ENCODE data around the gene DUOXA2.
A peak's percentile ranks its signal among the peaks of the same experiment; 100 is the strongest.
"Not testable (repeated sequence)": the region's sequence is repeated elsewhere in the genome, so short reads cannot be mapped to it uniquely, and the experiment has no call there.

Gene DUOXA2

GRCh38 chr15:45114076-45114750 is at the start of gene DUOXA2, which contains the start of gene DUOX2:
DUOXA2 (plus strand) TSS chr15:45114326; CDS start chr15:45114606, 280 bp downstream.
DUOX2 (minus strand) TSS chr15:45114172; CDS start chr15:45113411, 761 bp downstream.
- TF ChIP-seq CTCF (conservative IDR thresholded peaks at IDR 0.05; ENCODE audit: low read length), result no peak
- no peak within 1 kb of the TSS for H3K4me3 ChIP-seq (ENCODE audit: low read length)
- DNase-seq (ENCODE audit: low read depth), result no peak

- no peak overlapping the region for H3K4me3 ChIP-seq (ENCODE audit: low read length)
- DNase-seq (ENCODE audit: low read depth), result peak; percentile 13
- no peak for TF ChIP-seq CTCF (conservative IDR thresholded peaks at IDR 0.05; ENCODE audit: low read length)
These were observed 49.7 kb upstream of the DUOXA2 start for GRCh38 chr15:45064386-45064785.

- DNase-seq (ENCODE audit: low read depth); H3K4me3 ChIP-seq (ENCODE audit: low read length): not testable (repeated sequence)
These were observed 44.2 kb upstream of the DUOXA2 start for GRCh38 chr15:45069942-45070360.

DNA sequence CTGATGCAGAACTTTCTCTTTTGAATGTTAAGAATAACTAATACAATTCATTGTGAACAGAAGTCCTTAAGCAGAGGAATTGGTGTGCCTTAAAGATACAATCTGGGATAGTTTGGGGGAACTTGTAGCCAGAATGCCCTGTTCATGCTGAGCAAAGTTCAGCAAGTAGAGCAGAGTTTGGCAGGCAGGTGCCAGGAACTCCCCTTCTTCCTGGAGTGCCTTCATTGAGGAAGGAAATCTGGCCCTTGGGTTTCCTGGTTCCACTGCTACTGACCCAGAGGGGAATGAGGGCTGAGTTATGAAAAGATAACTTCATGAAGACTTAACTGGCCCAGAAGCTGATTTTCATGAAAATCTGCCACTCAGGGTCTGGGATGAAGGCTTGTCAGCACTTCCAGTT is 40.5 kb upstream of the DUOXA2 start:
- not testable (repeated sequence) for H3K4me3 ChIP-seq (ENCODE audit: low read length); DNase-seq (ENCODE audit: low read depth)

DNA sequence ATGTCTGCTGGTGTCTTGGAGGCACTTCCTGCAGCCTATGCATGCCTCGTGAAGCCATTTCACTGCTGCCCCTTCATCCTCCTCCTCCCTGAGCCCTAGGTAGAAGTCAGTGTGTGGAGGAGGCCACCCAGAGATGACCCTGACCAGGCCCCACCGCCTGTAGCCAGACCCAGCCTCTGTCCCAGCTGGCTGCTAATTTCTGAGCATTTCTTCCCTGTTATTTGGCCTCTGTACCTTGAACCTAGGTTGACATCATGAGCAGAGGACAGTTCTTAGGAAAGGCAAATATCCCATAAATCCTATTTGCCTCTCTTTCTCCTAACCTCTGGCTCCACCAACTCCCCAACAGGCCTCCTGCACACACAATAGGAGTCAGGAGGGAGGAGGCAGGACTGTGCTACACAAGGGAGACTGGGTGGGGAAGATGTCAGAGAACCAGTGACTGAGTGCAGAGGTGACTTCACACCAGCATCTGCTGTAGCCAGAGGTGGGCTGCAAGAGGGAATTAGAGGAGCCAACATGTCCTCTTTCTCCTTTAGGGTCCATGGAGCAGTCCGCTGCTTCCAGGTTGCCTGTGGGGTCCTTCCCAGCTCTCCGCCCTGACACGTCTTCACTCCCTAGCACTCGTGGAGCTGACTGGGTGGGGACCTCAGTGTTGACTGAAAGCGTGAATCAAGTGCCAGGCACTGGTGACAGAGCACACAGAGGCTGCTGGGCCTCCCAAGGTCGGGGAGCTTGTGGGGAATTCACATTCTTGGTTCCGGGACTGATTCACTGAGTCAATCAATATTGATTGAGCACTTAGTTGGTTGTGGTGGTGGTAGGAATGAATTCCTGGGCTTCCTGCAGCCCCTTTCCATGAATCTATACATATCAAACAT is 38.4 kb upstream of the DUOXA2 start:
- not testable (repeated sequence) for DNase-seq (ENCODE audit: low read depth); H3K4me3 ChIP-seq (ENCODE audit: low read length)

DNA sequence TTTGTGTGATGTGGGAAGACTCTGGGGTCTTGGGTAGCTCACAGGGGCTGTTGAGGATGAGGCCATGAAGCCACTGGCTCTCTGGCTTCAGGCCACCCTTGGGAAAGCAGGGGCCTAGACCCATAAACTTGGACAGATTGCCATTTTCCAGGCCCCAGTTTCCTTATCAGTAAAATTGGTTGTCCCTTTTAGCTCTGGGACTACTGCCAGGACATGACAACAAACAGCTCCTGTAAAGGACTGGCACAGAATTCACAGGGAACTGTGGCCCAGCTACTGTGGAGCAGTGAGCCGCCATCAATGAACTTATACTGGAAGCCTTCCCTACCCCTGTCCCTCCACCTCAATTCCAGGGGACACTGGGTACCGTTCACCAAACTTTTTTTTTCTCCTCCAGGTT is 36.7 kb upstream of the DUOXA2 start:
- H3K4me3 ChIP-seq (ENCODE audit: low read length); DNase-seq (ENCODE audit: low read depth): not testable (repeated sequence)

- DNase-seq (ENCODE audit: low read depth); H3K4me3 ChIP-seq (ENCODE audit: low read length): not testable (repeated sequence)
These were observed 34.9 kb upstream of the DUOXA2 start for GRCh38 chr15:45079201-45079600.

DNA sequence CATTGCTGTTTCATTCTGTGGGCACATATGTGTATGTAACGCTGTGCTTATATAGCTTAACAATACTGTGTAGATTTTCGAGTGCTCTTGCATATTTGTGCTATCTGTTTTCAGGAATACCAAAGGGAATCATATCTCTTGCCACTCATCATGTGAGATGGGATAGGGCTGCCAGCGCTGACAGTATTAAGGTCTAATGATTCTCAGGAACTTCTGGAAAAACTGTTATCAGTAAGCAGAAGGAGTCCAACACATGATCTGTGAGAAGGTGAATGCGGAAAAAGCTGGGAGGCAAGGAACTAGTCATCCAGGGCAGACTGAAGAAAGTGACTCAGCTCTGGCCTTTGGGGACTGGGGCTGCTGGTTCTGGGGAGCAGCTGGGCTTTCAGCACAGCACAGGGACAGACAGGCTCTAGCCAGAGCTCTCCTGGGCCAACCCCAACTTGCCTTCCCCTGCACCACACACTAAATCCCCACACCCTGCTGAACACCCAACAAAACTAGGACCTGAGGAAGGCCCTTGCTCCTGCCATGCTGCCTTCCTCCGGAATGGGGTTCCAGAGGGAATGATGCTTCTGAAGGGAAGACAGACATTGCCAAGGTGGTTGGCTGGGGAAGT is 34.4 kb upstream of the DUOXA2 start:
- not testable (repeated sequence) for H3K4me3 ChIP-seq (ENCODE audit: low read length); DNase-seq (ENCODE audit: low read depth)

- not testable (repeated sequence) for H3K4me3 ChIP-seq (ENCODE audit: low read length)
These were observed 33.5 kb upstream of the DUOXA2 start for GRCh38 chr15:45080593-45080992.

GRCh38 chr15:45082412-45082811 is 31.7 kb upstream of the DUOXA2 start:
- DNase-seq (ENCODE audit: low read depth); H3K4me3 ChIP-seq (ENCODE audit: low read length): not testable (repeated sequence)

More at GRCh38 chr15:45080593-45080992, 33.5 kb upstream of the DUOXA2 start:
- DNase-seq (ENCODE audit: low read depth), result not testable (repeated sequence)

GRCh38 chr15:45083223-45083622 is 30.9 kb upstream of the DUOXA2 start:
- no peak for DNase-seq (ENCODE audit: low read depth)
- no peak overlapping the region for H3K4me3 ChIP-seq (ENCODE audit: low read length)
- TF ChIP-seq CTCF (conservative IDR thresholded peaks at IDR 0.05; ENCODE audit: low read length), result no peak

Data from AG10803 (cell line).